WI38 (cell line): ENCODE results near the gene CAPN3.

Source experiments
- H3K4me3 ChIP-seq: 2 replicates; pipeline ENCODE4 v1.5.1; 2011; ENCODE audit warnings: low read depth, mild to moderate bottlenecking, control low read depth, low read length
- CTCF ChIP-seq: IDR thresholded peaks from 2 replicates; pipeline ENCODE4 v1.5.1; 2012; ENCODE audit warnings: low read depth, mild to moderate bottlenecking, control low read depth, low read length

Gene CAPN3

GRCh38 chr15:42392309-42393024 is 33.2 kb downstream of the CAPN3 start:
- no peak for TF ChIP-seq CTCF

GRCh38 chr15:42394106-42394505 is 34.8 kb downstream of the CAPN3 start:
- TF ChIP-seq CTCF, result no peak
- no peak overlapping the region for H3K4me3 ChIP-seq

More at GRCh38 chr15:42392309-42393024, 33.2 kb downstream of the CAPN3 start:
- no peak overlapping the region for H3K4me3 ChIP-seq

GRCh38 chr15:42395838-42396237 is 36.5 kb downstream of the CAPN3 start:
- no peak for TF ChIP-seq CTCF
- no peak overlapping the region for H3K4me3 ChIP-seq

GRCh38 chr15:42401544-42402454 is 42.5 kb downstream of the CAPN3 start:
- H3K4me3 ChIP-seq, result no peak overlapping the region
- TF ChIP-seq CTCF, result no peak

GRCh38 chr15:42402455-42403205 is 43.3 kb downstream of the CAPN3 start:
- TF ChIP-seq CTCF, result no peak

GRCh38 chr15:42403389-42403788 is 44.1 kb downstream of the CAPN3 start:
- TF ChIP-seq CTCF, result no peak
- H3K4me3 ChIP-seq, result no peak overlapping the region

More at GRCh38 chr15:42402455-42403205, 43.3 kb downstream of the CAPN3 start:
- no peak overlapping the region for H3K4me3 ChIP-seq
